CD4-positive, alpha-beta T cell (primary cell): ENCODE results near the gene DFFA. TPM values are rescaled to one million over a fixed set of nuclear protein-coding genes. Genes with fewer than 3 reads are reported as not detected.
"Not testable (repeated sequence)": the region's sequence is repeated elsewhere in the genome, so short reads cannot be mapped to it uniquely, and the experiment has no call there.

Experiments
- ATAC-seq: fragments of 200-7000 bp; cut with Tn5 transposase; one replicate; pipeline ENCODE4 v1.10.0; 2022; ENCODE audit warnings: mild to moderate bottlenecking; ENCODE audit not compliant: poor library complexity
- CTCF ChIA-PET: fragments of 350-600 bp; sonication (Branson Sonifier 250); formaldehyde crosslinking; loops from one replicate; lab custom pipeline; 2021; ENCODE audit warnings: antibody characterized with exemption, inconsistent platforms; lab: Charles Lee
- POLR2A ChIA-PET: fragments of 350-600 bp; sonication (Branson Sonifier 250); formaldehyde crosslinking; loops from one replicate; lab custom pipeline; 2021; ENCODE audit warnings: antibody characterized with exemption, inconsistent platforms; lab: Charles Lee
- DNase-seq, 14 experiments: peaks; one replicate each; pipeline ENCODE4 v3.0.0-alpha.2; 2013 to 2020; ENCODE audit warnings: mixed read lengths in 2 of 14
- H3K27ac ChIP-seq, 2 donors: one replicate each; pipeline versions ENCODE4 v1.5.1 to v1.7.0; 2013; ENCODE audit warnings: low read length in 2 of 2, low read depth in 1 of 2, mild to moderate bottlenecking in 1 of 2
- H3K27me3 ChIP-seq, 2 experiments: 1 replicate in 1 of 2; 2 replicates in 1 of 2; pipeline versions ENCODE4 v1.6.1 to v1.7.0; 2013; ENCODE audit warnings: low read length in 2 of 2, control low read depth in 1 of 2, mild to moderate bottlenecking in 1 of 2, moderate library complexity in 1 of 2; ENCODE audit not compliant: insufficient read depth in 2 of 2, control insufficient read depth in 1 of 2
- H3K36me3 ChIP-seq: one replicate; pipeline ENCODE4 v1.6.1; 2013; ENCODE audit warnings: low read length, control low read depth; ENCODE audit not compliant: insufficient read depth
- H3K4me1 ChIP-seq: one replicate; pipeline ENCODE4 v1.6.1; 2013; ENCODE audit warnings: low read length, control low read depth; ENCODE audit not compliant: insufficient read depth
- H3K4me3 ChIP-seq: one replicate; pipeline ENCODE4 v1.5.1; 2013; ENCODE audit warnings: mild to moderate bottlenecking, low read length, moderate library complexity
- H3K9me3 ChIP-seq, 2 experiments: 1 replicate in 1 of 2; 2 replicates in 1 of 2; pipeline versions ENCODE4 v1.6.1 to v1.7.0; 2013; ENCODE audit warnings: low read length in 2 of 2, mild to moderate bottlenecking in 2 of 2, control low read depth in 1 of 2, moderate library complexity in 1 of 2; ENCODE audit not compliant: control insufficient read depth in 1 of 2, insufficient read depth in 1 of 2
- H3K27ac Mint-ChIP-seq: one replicate; pipeline ENCODE4 v1.8.0; 2020; ENCODE audit warnings: mixed read lengths
- H3K27me3 Mint-ChIP-seq: one replicate; pipeline ENCODE4 v1.8.0; 2021; ENCODE audit warnings: mixed read lengths
- H3K36me3 Mint-ChIP-seq: one replicate; pipeline ENCODE4 v1.8.0; 2021; ENCODE audit warnings: low read depth, mixed read lengths
- H3K4me1 Mint-ChIP-seq: one replicate; pipeline ENCODE4 v1.8.0; 2021; ENCODE audit warnings: low read depth, mixed read lengths
- H3K4me3 Mint-ChIP-seq: one replicate; pipeline ENCODE4 v1.8.0; 2020; ENCODE audit warnings: mild to moderate bottlenecking, mixed read lengths
- H3K9me3 Mint-ChIP-seq: one replicate; pipeline ENCODE4 v1.8.0; 2020; ENCODE audit warnings: mixed read lengths
- intact Hi-C, 2 experiments: fragments of 100-400 bp; cut with DNase I in 1 of 2; cut with micrococcal nuclease in 1 of 2; formaldehyde crosslinking; loops; one replicate each; pipeline versions ENCODE4 v1.15.1 to v1.9.0; 2023 to 2025; cut with DNase I, micrococcal nuclease
- total RNA-seq, 174 experiments: library from RNA in 2 of 174; stranded (reverse) in 2 of 174; gene quantifications; one replicate each; pipeline ENCODE4 v1.2.3 and lab custom pipeline; 2021 to 2026
- TF ChIP-seq, protein P1 (sequence below): fragments of 200-600 bp; IDR thresholded peaks from one replicate; pipeline ENCODE4 v1.8.0; 2022; ENCODE audit warnings: antibody characterized with exemption, mild to moderate bottlenecking

DFFA gene
- total RNA-seq, 2 experiments from 2014 or later: 7.4 to 9.1 TPM

DNA sequence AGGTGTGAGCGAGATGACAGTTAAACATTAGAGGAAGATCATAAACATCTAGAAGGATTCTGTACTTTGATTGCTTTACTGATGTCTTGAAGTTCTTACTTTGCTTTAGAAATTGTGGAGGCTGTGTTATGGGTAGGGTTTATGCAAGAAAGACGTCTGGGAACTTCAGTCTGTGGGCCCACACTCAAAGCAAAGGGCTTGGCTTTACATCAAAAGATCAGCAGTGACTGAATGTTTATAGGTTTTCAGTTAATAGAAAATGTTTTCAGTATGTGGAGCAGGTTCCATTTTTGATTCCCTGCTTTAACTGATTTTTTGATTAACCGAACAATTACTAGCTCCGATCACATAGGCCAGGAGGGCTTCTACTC, 34.3 kb upstream of the DFFA start:
- TF ChIP-seq, protein P1, sequence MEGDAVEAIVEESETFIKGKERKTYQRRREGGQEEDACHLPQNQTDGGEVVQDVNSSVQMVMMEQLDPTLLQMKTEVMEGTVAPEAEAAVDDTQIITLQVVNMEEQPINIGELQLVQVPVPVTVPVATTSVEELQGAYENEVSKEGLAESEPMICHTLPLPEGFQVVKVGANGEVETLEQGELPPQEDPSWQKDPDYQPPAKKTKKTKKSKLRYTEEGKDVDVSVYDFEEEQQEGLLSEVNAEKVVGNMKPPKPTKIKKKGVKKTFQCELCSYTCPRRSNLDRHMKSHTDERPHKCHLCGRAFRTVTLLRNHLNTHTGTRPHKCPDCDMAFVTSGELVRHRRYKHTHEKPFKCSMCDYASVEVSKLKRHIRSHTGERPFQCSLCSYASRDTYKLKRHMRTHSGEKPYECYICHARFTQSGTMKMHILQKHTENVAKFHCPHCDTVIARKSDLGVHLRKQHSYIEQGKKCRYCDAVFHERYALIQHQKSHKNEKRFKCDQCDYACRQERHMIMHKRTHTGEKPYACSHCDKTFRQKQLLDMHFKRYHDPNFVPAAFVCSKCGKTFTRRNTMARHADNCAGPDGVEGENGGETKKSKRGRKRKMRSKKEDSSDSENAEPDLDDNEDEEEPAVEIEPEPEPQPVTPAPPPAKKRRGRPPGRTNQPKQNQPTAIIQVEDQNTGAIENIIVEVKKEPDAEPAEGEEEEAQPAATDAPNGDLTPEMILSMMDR: no peak
- peak overlapping the region; percentile 64 for H3K27ac Mint-ChIP-seq
- CTCF ChIA-PET: interaction anchor here (0.7 to 9.0 kb wide), 18 partner anchors 10 to 557 kb away, joined by 3 to 126 read pairs (median 5); partner anchors contain the start of gene CENPS

DNA sequence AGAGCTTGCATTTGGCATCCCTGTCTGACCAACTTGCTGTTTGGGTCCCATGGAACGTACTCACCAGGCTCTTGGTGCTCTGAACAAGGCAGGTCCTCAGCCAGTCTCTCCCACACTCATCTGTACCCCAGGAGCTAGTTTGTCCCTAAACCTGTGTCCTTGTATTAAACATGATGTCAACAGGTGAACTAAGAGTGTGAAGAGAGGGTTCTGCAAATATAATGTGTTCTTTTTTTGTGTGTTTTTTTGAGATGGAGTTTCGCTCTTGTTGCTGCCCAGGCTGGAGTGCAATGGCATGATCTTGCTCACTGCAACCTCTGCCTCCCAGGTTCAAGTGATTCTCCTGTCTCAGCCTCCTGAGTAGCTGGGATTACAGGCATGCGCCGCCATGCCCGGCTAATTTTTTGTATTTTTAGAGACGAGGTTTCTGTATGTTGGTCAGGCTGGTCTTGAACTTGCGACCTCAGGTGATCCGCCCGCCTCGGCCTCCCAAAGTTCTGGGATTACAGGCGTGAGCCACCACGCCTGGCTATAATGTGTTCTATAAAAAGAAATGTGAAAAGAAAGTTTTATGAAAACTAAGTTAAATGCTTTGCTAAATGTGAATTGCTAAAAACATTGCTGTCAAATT, 33.8 kb upstream of the DFFA start:
- ATAC-seq, H3K27ac ChIP-seq, H3K9me3 ChIP-seq, H3K36me3 ChIP-seq, H3K9me3 Mint-ChIP-seq, H3K36me3 Mint-ChIP-seq, H3K27me3 Mint-ChIP-seq, H3K4me3 ChIP-seq, H3K27me3 ChIP-seq, H3K4me3 Mint-ChIP-seq, DNase-seq: not testable (repeated sequence)
- POLR2A ChIA-PET: interaction anchor here (4.9 kb wide), 1 partner anchor 11 kb away, joined by 33 read pairs; no protein-coding TSS in a partner anchor
- Mint-ChIP-seq H3K4me1 (peaks cover 54% of the 10 kb centered on the region), H3K27ac (peak overlapping the region; percentile 53)
- H3K4me1 ChIP-seq: peaks cover 32% of the 10 kb centered on the region
- CTCF ChIA-PET: interaction anchor here (0.7 to 9.0 kb wide), 5 partner anchors 11 to 361 kb away, joined by 3 to 126 read pairs (median 8); partner anchors contain the start of gene CENPS
- intact Hi-C loops: loop anchor here in 1 of 2 experiments (5.0 kb wide), 1 partner anchor 436 kb away; no protein-coding TSS in a partner anchor

More for the DNA sequence above, 34.3 kb upstream of the DFFA start:
- no peak overlapping the region for H3K4me3 Mint-ChIP-seq
- Histone ChIP-seq H3K27me3 (no peaks in the 10 kb centered on the region), H3K9me3 (no peaks in the 10 kb centered on the region), H3K4me3 (no peak overlapping the region), H3K36me3 (no peaks in the 10 kb centered on the region), H3K4me1 (peaks cover 37% of the 10 kb centered on the region), H3K27ac (no peak overlapping the region)
- H3K27me3 Mint-ChIP-seq: no peaks in the 10 kb centered on the region
- POLR2A ChIA-PET: interaction anchor here (4.9 kb wide), 1 partner anchor 11 kb away, joined by 33 read pairs; no protein-coding TSS in a partner anchor
- no peaks in the 10 kb centered on the region for H3K36me3 Mint-ChIP-seq
- ATAC-seq: no peak
- H3K9me3 Mint-ChIP-seq: no peaks in the 10 kb centered on the region
- intact Hi-C loops: loop anchor here in 1 of 2 experiments (1.0 to 5.0 kb wide), 2 partner anchors 11 to 436 kb away; no protein-coding TSS in a partner anchor
- DNase-seq: no peak
- H3K4me1 Mint-ChIP-seq: peaks cover 59% of the 10 kb centered on the region

DNA sequence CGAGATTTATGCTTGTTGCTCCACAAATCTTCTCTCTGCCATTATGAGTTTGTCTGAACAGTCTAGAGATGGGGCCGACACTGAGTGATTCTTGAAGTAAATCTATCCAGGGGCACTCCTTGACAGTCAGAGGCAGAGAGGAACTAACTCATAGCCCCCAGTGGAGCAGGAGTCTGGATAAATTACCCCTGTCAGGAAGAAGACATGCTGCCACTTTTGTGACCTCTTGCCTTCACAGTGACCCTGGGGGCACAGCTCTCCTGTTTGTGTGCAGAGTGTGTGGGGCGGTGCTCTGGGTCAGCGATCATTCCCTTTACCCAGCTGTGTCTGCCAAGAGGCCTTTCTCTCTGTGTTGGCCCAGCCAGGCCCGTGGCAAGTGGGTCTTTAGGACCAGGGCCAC, 31.9 kb upstream of the DFFA start:
- ATAC-seq: no peak
- H3K4me1 ChIP-seq: peaks cover 15% of the 10 kb centered on the region
- H3K27ac Mint-ChIP-seq: no peak overlapping the region
- no peaks in the 10 kb centered on the region for H3K27me3 Mint-ChIP-seq
- ChIA-PET POLR2A (interaction anchor here (1.4 kb wide), 1 partner anchor 9 kb away, joined by 3 read pairs; no protein-coding TSS in a partner anchor), CTCF (interaction anchor here (9.0 kb wide), 1 partner anchor 9 kb away, joined by 126 read pairs; no protein-coding TSS in a partner anchor)
- peaks cover 49% of the 10 kb centered on the region for H3K4me1 Mint-ChIP-seq
- DNase-seq: no peak
- H3K9me3 ChIP-seq: no peaks in the 10 kb centered on the region
- H3K27me3 ChIP-seq: no peaks in the 10 kb centered on the region
- H3K9me3 Mint-ChIP-seq: no peaks in the 10 kb centered on the region
- H3K36me3 Mint-ChIP-seq: no peaks in the 10 kb centered on the region
- TF ChIP-seq, protein P1: no peak
- no peak overlapping the region for H3K4me3 ChIP-seq
- intact Hi-C loops: loop anchor here in 1 of 2 experiments (5.0 kb wide), 1 partner anchor 128 kb away; no protein-coding TSS in a partner anchor
- no peaks in the 10 kb centered on the region for H3K36me3 ChIP-seq
- no peak overlapping the region for H3K27ac ChIP-seq
- H3K4me3 Mint-ChIP-seq: no peak overlapping the region
